K562 (cell line): ENCODE results near the gene POU4F3.

Experiments
- FOXJ3 ChIP-seq: sonication (generic); formaldehyde crosslinking; IDR thresholded peaks from 2 replicates; pipeline ENCODE4 v1.4.0; 2020; ENCODE audit warnings: mild to moderate bottlenecking, missing genetic modification reagents
- JUND ChIP-seq, 2 experiments: IDR thresholded peaks; 2 replicates in 1 of 2; 3 replicates in 1 of 2; pipeline ENCODE4 v1.6.1; 2011; ENCODE audit warnings: borderline replicate concordance in 2 of 2, low read depth in 2 of 2, low read length in 2 of 2, improper control_type of control experiment in 1 of 2, missing biosample characterization in 1 of 2, missing genetic modification characterization in 1 of 2, missing genetic modification reagents in 1 of 2
- TEAD4 ChIP-seq, 2 experiments: sonication (generic) in 1 of 2; formaldehyde crosslinking in 1 of 2; IDR thresholded peaks; 2 replicates each; pipeline versions ENCODE4 v1.6.1 to v1.8.0; 2012 to 2022; ENCODE audit warnings: borderline replicate concordance in 1 of 2, inconsistent platforms in 1 of 2, low read length in 1 of 2, mild to moderate bottlenecking in 1 of 2, missing genetic modification reagents in 1 of 2
- ZNF239 ChIP-seq: fragments of 250-450 bp; sonication (Bioruptor Pico); IDR thresholded peaks from 2 replicates; pipeline ENCODE4 v1.4.0; 2020; ENCODE audit warnings: mild to moderate bottlenecking
- TF ChIP-seq, protein P1 (sequence below), 3 experiments: IDR thresholded peaks in 2 of 3; conservative IDR thresholded peaks in 1 of 3; 2 replicates each; pipeline ENCODE4 v1.5.1; 2011 to 2012; ENCODE audit warnings: low read length in 3 of 3, mild to moderate bottlenecking in 3 of 3, control low read depth in 2 of 3, improper control_type of control experiment in 1 of 3, inconsistent platforms in 1 of 3, low read depth in 1 of 3, mixed read lengths in 1 of 3, moderate library complexity in 1 of 3; ENCODE audit not compliant: insufficient read depth in 2 of 3

- TF ChIP-seq ZNF239 (CRISPR knock-in tag) = no peak
- no peak for TF ChIP-seq JUND (IDR thresholded peaks at IDR 0.05; ENCODE audit: borderline replicate concordance, low read depth, low read length)
- no peak for TF ChIP-seq JUND (tag; IDR thresholded peaks at IDR 0.05; ENCODE audit: borderline replicate concordance, low read depth, low read length)
- TF ChIP-seq TEAD4 (IDR thresholded peaks at IDR 0.05; ENCODE audit: low read length) = no peak
- TF ChIP-seq TEAD4 (CRISPR knock-in tag; IDR thresholded peaks at IDR 0.05; ENCODE audit: borderline replicate concordance) = no peak
- TF ChIP-seq, protein P1, sequence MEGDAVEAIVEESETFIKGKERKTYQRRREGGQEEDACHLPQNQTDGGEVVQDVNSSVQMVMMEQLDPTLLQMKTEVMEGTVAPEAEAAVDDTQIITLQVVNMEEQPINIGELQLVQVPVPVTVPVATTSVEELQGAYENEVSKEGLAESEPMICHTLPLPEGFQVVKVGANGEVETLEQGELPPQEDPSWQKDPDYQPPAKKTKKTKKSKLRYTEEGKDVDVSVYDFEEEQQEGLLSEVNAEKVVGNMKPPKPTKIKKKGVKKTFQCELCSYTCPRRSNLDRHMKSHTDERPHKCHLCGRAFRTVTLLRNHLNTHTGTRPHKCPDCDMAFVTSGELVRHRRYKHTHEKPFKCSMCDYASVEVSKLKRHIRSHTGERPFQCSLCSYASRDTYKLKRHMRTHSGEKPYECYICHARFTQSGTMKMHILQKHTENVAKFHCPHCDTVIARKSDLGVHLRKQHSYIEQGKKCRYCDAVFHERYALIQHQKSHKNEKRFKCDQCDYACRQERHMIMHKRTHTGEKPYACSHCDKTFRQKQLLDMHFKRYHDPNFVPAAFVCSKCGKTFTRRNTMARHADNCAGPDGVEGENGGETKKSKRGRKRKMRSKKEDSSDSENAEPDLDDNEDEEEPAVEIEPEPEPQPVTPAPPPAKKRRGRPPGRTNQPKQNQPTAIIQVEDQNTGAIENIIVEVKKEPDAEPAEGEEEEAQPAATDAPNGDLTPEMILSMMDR (IDR thresholded peaks at IDR 0.05 in 2 of 3, conservative IDR thresholded peaks at IDR 0.05 in 1 of 3; ENCODE audit: insufficient read depth in 2 of 3, low read depth in 1 of 3, low read length in 3 of 3) = peak; percentile 71 to 99 (median 95)
- TF ChIP-seq FOXJ3 (CRISPR knock-in tag) = no peak
Observed at GRCh38 chr5:146390469-146390868, 51.8 kb downstream of the POU4F3 start.
